HG03565 (cell line): Measurements from ENCODE around the gene TPCN1.
A peak's percentile ranks its signal among the peaks of the same experiment; 100 is the strongest.

Source experiments
- ATAC-seq: cut with Tn5 transposase; IDR thresholded peaks from one replicate; pipeline ENCODE4 v1.9.1; 2021; ENCODE audit warnings: mild to moderate bottlenecking, moderate library complexity; ENCODE audit not compliant: unreplicated experiment

The TPCN1 gene

GRCh38 chr12:113332688-113333417 is 111.6 kb downstream of the TPCN1 start:
- no peak for ATAC-seq

- no peak for ATAC-seq
Measured at GRCh38 chr12:113333418-113333750, 112.1 kb downstream of the TPCN1 start.

DNA sequence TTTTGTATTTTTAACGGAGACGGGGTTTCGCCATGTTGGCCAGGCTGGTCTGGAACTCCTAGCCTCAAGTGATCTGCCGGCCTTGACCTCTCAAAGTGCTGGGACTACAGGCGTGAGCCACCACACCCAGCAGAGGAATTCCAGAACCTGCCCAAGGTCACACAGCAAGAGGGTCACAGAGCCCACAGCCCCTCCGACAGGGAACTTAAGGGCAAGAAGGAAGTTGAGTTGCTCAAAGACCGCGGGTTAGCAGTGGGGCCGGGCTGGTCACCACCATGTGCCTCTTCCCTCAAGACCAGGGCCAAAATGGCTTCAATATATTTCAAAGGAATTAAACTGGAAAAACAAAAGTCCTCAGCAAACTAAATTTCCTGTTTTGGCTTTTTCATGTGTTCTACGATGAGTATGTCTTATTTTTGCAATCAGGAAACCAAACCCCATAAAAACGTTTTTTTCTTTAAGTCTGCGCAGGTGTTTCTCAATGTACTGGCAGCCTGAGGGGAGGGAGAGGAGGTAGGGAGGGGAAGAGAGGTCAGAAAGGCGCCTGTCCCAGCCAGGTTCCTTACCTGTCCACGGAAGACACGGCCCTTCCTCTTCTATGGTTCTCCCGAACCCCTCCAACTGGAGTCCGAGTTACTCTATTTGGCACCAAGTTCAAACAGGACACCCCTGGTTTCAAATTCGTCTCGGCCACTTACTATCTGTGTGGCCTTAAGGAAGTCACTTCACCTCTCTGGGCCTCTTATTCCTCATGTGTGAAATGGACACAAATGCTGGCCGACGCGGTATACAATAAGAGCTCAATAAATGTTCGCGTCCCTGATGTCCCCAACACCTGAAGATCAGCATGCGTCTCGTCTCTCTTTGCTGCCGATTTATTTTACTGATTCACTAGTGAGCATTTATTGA is 112.9 kb downstream of the TPCN1 start:
- no peak for ATAC-seq

GRCh38 chr12:113334786-113335539 is 113.7 kb downstream of the TPCN1 start, which contains the start of gene SLC8B1:
Gene SLC8B1 (minus strand): TSS chr12:113335109. CDS start chr12:113332878, 2,231 bp downstream.
- peak; percentile 88 for ATAC-seq

DNA sequence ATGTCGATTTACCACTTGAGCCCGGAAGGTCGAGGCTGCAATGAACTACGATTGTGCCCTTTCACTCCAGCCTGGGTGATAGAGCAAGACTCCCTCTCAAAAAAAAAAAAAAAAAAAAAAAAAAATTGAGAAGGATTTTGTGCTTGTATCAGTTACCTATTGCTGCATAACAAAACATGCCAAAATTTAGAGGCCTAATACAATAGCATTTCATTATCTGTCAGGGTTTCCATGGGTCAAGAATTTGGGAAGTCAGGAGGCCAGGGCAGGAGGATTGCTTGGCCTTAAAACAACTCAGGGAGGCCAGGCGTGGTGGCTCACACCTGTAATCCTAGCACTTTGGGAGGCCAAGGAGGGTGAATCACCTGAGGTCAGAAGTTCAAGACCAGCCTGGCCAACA is 118.3 kb downstream of the TPCN1 start:
- ATAC-seq: no peak

DNA sequence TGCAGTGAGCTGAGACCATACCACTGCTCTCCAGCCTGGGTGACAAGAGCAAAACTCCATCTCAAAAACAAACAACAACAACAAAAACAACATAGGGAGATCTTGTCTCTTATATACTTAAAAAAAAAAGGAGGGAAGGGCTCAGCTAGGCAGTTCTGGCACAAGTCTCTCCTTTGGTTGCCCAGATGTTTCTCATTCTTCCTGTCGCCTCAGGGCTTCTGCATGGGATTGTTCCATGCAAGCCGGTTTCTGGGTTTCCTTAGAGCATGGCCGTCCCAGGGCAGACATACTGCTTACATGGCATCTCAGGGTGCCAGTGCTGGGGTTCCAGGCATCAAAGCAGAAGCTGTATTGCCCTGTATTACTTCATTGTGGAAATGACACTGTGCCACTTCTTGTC is 118.8 kb downstream of the TPCN1 start:
- ATAC-seq: no peak

DNA sequence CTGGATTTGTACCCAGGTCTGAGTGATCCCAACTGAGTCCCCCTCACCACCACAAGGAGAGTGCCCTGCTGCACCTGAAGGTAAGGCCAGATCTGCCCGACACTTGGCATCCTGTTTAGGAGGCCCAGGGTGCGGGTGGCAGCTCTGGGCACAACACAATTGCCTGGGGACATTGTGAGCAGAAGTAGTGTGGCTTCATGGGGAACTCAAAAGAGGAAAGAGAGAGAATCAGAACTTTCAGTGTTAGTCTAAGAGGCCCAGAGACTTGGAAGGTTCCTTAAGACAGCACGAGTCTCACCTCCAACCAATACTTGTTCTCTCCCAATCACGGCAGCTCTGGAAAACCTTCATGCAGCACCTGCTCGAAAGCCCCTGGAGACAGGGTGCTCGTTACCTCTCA is 120.3 kb downstream of the TPCN1 start:
- no peak for ATAC-seq

GRCh38 chr12:113345318-113345717 is 124.1 kb downstream of the TPCN1 start:
- no peak for ATAC-seq

DNA sequence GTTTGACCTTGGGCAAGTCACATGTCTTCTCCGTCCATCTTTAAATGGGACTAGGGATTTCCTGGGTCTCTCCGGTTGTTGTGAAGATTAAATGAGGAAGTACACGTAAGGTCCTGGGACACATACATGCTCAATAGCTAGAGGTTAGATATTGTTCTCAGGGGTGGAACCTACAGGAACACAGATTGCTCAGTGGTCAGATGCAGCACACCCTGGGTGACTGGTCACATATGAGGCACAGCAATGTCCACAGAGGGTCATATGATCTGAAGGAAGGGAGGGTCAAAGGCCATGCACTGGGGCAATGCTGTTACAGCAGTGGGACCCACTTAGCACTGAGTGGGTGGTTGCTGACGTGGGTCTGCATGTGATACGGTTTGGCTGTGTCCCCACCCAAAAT is 125.1 kb downstream of the TPCN1 start:
- ATAC-seq: no peak

DNA sequence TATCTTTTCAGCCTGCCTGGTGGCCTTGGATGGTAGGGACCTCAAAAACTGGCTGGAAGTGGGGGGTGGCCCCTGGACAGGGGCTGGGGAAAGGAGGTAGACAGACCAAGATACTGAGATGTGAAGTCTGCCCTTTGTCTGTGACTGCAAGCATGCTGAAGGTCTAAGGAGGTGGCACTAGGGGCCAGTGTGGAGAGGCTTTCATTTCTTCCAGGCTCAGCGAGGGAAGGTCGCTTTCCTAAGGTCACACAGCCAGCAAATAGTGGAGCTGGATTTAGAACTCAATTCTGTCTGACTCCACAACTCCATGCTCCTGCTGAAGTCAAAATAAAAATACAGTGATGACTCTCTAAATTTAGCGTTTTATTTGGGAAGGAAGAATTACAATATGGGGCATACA is 125.8 kb downstream of the TPCN1 start:
- no peak for ATAC-seq

GRCh38 chr12:113347892-113348291 is 126.6 kb downstream of the TPCN1 start:
- ATAC-seq: no peak
